HG03103 (cell line): ENCODE data around the gene MYO3B.

ENCODE experiments used
- ATAC-seq: cut with Tn5 transposase; IDR thresholded peaks from one replicate; pipeline ENCODE4 v1.9.1; 2021; ENCODE audit warnings: low read depth; ENCODE audit not compliant: unreplicated experiment

The MYO3B gene

GRCh38 chr2:170161516-170162270 lies 16.3 kb upstream of the MYO3B start:
- no peak for ATAC-seq

GRCh38 chr2:170162271-170162632 lies 15.7 kb upstream of the MYO3B start:
- no peak for ATAC-seq

GRCh38 chr2:170163411-170164065 lies 14.4 kb upstream of the MYO3B start:
- no peak for ATAC-seq

GRCh38 chr2:170165129-170165528 lies 12.8 kb upstream of the MYO3B start:
- ATAC-seq, result no peak

GRCh38 chr2:170166735-170167134 lies 11.2 kb upstream of the MYO3B start:
- ATAC-seq, result no peak

DNA sequence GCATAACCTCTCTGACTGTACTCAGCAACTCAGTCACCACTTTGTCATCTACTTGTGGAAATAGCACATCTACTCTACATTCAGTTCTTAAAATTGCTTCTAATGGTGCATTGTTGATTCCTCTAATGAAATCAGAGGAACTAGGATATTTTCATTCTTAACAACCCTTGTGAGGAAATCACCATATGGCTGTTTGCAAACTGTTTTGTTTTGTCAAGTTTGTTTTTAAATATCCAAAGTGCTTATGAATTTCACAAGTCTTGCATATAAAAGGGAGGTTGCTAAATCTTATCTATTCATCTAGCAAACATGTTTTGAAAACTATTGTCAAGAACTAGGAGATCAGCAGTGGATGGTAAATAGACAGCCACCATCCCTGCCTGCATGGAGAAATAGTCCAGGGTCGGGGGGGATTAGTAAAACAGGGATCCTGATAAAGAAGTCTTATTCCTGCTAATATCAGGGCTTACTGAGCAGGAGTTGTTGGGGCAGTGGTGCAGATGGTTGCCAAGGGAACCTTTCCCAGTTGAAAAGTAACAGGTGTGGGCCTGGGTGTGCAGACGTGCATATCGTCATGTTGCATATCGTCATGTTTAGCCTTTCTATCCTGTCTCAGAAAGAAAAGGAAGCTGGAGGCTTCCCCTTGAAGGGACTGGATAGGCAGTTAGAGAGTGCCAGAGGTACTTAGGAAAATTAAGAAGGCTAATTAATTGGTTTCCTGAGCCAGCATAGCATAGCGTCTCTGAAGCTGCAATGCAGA lies 7.5 kb upstream of the MYO3B start:
- ATAC-seq, result no peak

GRCh38 chr2:170176212-170176611 lies 1.7 kb upstream of the MYO3B start:
- no peak for ATAC-seq

GRCh38 chr2:170180031-170180566 lies 2.2 kb downstream of the MYO3B start:
- ATAC-seq, result peak; percentile 66

DNA sequence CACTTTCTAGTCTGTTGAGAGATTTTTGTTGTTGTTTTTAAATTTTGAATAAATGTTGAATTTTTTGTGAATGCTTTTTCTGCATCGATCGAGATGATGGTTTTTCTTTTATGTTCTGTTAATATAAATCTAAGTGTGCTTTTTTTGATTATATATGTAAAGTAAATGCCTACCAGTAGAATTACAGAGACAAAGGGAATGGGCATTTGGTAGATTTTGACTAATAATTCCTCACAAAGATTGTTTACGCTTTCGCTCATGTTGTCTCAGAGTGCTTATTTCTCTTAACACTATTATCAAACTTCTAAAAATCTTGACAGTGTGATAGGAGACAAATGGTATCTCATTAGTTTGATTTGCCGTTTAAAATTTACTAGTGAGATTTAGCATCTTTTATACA lies 3.7 kb downstream of the MYO3B start:
- ATAC-seq, result no peak

DNA sequence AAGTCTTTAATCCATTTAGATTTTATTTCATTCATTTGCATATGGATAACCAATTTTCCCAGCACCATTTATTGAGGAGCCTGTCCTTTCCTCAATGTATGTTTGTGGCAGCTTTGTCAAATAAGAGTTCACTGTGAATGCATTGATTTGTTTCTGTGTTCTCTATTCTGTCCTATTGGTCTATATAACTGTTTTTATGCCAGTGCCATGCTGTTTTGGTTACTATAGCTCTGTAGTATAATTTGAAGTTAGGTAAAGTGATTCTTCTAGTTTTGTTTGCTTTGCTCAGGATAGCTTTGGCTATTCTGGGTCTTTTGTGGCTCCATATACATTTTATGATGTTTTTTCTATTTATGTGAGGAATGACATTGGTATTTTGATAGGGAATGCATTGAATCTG lies 7.4 kb downstream of the MYO3B start:
- ATAC-seq, result no peak

DNA sequence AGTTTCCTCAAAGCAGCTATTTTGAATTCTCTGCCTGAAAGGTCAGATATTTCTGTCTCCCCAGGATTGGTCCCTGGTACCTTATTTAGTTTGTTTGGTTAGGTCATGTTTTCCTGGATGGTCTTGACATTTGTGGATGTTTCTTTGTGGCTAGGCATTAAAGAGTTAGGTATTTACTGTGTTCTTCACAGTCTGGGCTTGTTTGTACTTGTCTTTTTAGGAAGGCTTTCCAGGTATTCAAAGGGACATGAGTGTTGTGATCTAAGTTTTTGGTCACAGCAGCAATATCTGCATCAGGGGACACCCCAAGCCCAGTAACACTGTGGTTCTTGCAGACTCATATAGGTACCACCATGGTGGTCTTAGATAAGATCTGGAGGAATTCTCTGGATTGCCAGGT lies 11.8 kb downstream of the MYO3B start:
- ATAC-seq, result no peak

GRCh38 chr2:170190172-170190571 lies 12.2 kb downstream of the MYO3B start:
- ATAC-seq, result no peak

DNA sequence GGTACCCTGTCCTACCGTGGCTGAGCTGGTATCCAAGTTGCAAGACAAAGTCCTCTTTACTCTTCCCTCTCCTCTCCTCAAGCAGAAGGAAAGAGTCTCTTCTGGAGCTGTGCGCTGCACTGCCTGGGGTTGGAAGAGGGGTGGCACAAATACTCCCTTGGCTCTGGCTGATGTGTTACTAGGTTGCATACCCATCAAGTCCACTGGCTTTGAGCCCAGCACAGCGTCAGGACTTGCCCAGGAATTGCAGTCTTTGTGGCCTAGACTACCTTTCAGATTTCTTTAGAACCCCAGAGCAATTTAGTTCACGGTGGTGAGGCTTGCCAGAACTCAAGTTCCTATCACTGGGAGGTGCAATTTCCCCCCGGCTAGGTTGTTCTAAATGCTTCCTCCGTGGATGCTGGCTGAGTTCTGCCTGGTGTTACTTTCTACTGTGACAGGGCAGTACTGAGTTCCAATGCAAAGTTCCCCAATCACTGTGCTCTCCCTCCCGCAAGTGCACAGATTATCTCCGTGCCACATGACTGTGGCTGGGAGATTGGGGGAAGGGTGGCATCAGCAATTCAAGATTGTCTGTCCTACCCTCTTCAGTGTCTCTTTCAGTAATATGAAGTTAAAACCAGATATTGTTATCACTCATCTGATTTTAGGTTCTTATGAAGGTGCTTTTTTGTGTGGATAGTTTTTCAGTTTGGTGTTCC lies 13.4 kb downstream of the MYO3B start:
- no peak for ATAC-seq

GRCh38 chr2:170196963-170197362 lies 19.0 kb downstream of the MYO3B start:
- no peak for ATAC-seq

DNA sequence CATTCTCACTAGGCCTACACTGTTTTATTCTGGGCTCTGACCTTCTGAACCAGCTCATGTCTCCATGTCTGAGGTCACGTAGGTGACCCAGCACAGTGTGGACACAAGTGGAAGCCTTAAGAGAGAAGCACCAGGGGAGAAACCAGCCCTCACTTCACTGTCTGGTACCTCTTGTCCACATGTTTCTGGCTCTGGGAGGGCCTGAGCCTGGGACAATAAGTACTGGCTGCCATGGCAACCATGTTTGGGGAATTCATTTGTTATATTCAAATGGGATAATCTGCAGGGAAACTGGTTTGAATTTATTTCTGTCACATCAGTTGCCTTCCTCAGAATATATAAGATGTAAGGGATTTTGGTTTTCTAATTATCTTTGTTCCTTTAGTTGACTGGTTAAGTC lies 23.3 kb downstream of the MYO3B start:
- no peak for ATAC-seq

DNA sequence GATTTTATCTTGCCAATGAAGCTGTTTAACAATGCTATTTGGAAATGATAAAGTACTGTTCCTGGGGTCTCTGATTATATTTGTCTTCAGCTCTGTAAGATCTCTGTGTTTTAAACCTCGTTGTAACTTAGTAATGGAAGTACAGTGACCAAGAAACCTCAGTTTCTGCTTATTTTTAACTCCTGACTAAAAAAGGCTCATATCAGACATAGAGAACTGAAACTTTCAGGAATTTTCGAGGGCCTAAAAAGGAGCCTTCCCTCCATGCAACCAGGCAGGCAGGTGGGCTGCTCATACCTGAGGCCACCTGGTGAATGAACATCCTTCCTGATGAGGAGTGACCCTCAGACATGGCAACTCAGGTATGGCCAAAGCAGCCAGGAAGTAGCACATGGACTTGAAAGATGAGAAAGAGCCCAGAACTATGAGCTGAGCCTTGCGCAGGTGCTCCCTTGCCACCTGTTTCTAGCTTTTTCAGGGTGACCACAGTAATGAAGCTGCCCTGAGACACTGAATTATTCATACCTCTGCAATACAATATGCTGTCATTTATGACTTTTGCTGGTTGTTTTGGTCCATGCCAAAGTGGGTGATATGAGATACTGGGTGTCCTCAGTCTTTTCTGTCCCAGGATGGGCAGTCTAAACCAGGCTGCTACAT lies 23.9 kb downstream of the MYO3B start:
- ATAC-seq, result no peak

DNA sequence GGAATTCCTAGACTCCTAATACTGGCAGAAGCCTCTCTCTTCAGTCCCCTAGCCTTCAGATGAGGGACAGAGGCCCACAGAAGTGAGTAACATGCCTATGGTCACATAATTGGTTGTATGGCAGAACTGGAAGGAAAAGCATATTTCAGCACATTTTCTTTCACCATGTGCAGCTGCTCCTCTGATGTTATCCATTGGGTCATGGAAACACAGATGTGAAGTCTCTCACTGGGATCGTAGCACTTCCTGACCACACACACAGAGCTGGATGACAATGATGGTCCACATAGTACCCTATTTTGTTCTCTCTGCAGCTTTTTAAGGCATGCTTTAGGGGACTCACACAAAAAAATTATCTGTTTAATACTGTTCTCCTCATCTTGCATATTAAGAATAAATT lies 24.5 kb downstream of the MYO3B start:
- ATAC-seq, result no peak

DNA sequence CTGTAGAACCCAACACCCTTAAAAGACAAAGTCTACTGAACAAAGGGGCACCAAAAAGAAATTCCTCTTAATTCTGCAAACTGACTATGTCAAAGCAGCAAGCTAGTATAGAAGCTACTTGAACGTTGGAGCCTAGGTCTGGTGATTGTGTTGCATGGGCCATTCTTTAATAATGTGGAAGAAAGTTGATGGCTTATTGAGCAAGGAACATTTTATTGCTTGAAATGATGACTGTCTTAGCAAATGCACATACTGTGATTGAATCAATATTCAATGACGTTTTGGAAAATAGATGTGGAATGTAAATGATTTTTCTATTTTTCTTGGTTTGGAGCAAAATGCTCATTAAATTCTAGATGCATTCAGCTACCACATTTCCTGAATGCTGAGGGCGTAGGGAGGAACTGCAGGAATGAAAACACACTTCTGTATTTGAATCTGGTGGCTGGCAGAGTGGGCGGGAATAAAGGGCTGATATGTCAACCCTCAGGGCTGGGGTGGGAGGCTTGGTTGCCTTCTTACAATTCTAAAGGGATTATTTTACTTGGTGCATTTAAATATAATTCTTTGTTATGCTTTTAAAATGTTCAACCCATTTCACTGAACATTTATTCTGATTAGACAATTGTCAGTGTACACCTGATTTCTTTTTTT lies 26.5 kb downstream of the MYO3B start:
- ATAC-seq, result no peak

DNA sequence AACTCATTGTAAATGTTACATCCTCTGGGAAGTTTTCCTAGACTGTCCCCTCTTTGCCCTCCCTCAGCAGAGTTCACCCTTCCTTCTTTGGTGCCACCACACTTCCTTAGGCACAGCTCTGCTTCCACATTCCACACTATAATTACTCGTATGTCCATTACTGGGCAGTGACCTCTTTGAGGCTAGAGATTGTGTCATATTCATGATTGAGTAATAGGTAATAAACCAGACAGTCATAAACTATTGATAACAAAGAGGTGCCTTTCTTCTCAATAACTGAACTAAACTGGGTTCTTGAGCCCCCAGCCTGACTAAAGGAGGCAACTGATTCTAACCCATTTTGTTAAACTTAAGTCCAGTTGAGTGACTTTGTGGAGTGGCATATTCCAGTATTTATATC lies 28.3 kb downstream of the MYO3B start:
- ATAC-seq, result no peak
